GM19239 (cell line): ENCODE measurements around the gene BRD9.
"Not testable (repeated sequence)": the region's sequence is repeated elsewhere in the genome, so short reads cannot be mapped to it uniquely, and the experiment has no call there.

Experiments used
- DNase-seq: peaks from one replicate; pipeline ENCODE4 v3.0.0; 2011; ENCODE audit warnings: low spot score; ENCODE audit not compliant: insufficient read length
- FAIRE-seq: peaks from 2 replicates; lab custom pipeline; 2011; peaks lifted over from hg19 to GRCh38; lab: Jason Lieb, UNC

Gene BRD9

GRCh38 chr5:892394-893136 is at the start of gene BRD9, which contains the start of gene TRIP13:
TSS of gene BRD9 (minus strand) at chr5:892801. CDS start at chr5:892657, 144 bp downstream.
TSS of gene TRIP13 (plus strand) at chr5:892884. CDS start at chr5:892999, 115 bp downstream.
- no peak for FAIRE-seq
- peak; percentile 100 for DNase-seq

- not testable (repeated sequence) for FAIRE-seq, DNase-seq
These were observed 48.1 kb upstream of the BRD9 start for GRCh38 chr5:940741-941140.

GRCh38 chr5:939368-939767 is 46.8 kb upstream of the BRD9 start:
- FAIRE-seq (no peak), DNase-seq (no peak)

GRCh38 chr5:937151-937924 is 44.7 kb upstream of the BRD9 start:
- FAIRE-seq (no peak), DNase-seq (no peak)

GRCh38 chr5:936149-937144 is 43.8 kb upstream of the BRD9 start:
- no peak for DNase-seq
- no peak for FAIRE-seq

- FAIRE-seq (no peak), DNase-seq (no peak)
These were observed 43.0 kb upstream of the BRD9 start for GRCh38 chr5:935510-936084.

GRCh38 chr5:934381-934967 is 41.9 kb upstream of the BRD9 start:
- not testable (repeated sequence) for FAIRE-seq, DNase-seq

- not testable (repeated sequence) for DNase-seq, FAIRE-seq
These were observed 41.4 kb upstream of the BRD9 start for GRCh38 chr5:933951-934350.

GRCh38 chr5:933251-933861 is 40.8 kb upstream of the BRD9 start:
- DNase-seq (no peak), FAIRE-seq (no peak)

- FAIRE-seq = no peak
- DNase-seq = no peak
These were observed 40.1 kb upstream of the BRD9 start for GRCh38 chr5:932628-933250.

GRCh38 chr5:932151-932627 is 39.6 kb upstream of the BRD9 start:
- FAIRE-seq (no peak), DNase-seq (no peak)

- DNase-seq (no peak), FAIRE-seq (no peak)
These were observed 39.1 kb upstream of the BRD9 start for GRCh38 chr5:931570-932145.

- no peak for FAIRE-seq
- DNase-seq = no peak
These were observed 38.3 kb upstream of the BRD9 start for GRCh38 chr5:930866-931265.

- no peak for DNase-seq
- FAIRE-seq = no peak
These were observed 37.0 kb upstream of the BRD9 start for GRCh38 chr5:929596-929995.

GRCh38 chr5:929182-929581 is 36.6 kb upstream of the BRD9 start:
- DNase-seq, FAIRE-seq: not testable (repeated sequence)

GRCh38 chr5:927172-928015 is 34.8 kb upstream of the BRD9 start:
- DNase-seq = no peak
- no peak for FAIRE-seq
